Lung (tissue), 16 donors: ENCODE measurements around the gene PIGN. TPM values are rescaled to one million over a fixed set of nuclear protein-coding genes. Genes with fewer than 3 reads are reported as not detected.
A peak's percentile ranks its signal among the peaks of the same experiment; 100 is the strongest.

Source experiments
- ATAC-seq: fragments of 200-7000 bp; cut with Tn5 transposase; one replicate; pipeline ENCODE4 v1.9.1; 2020; ENCODE audit warnings: moderate number of reproducible peaks; ENCODE audit not compliant: insufficient read depth, low FRiP score
- DNase-seq, 3 donors: peaks; one replicate each; pipeline ENCODE4 v3.0.0-alpha.2; 2013 to 2017
- H3K27ac ChIP-seq, 2 donors: one replicate each; pipeline ENCODE4 v1.5.1; 2013; ENCODE audit warnings: mild to moderate bottlenecking in 2 of 2, moderate library complexity in 2 of 2, control low read depth in 1 of 2, inconsistent platforms in 1 of 2, low read depth in 1 of 2, low read length in 1 of 2
- H3K27me3 ChIP-seq, 3 donors: one replicate each; pipeline ENCODE4 v1.5.1; 2013; ENCODE audit warnings: low read length in 2 of 3; ENCODE audit not compliant: control insufficient read depth in 3 of 3, insufficient read depth in 3 of 3
- H3K36me3 ChIP-seq, 4 donors: one replicate each; pipeline ENCODE4 v1.5.1; 2013; ENCODE audit warnings: low read length in 4 of 4, mild to moderate bottlenecking in 1 of 4, moderate library complexity in 1 of 4; ENCODE audit not compliant: control insufficient read depth in 4 of 4, insufficient read depth in 4 of 4
- H3K4me1 ChIP-seq, 5 donors: one replicate each; pipeline ENCODE4 v1.5.1; 2013; ENCODE audit warnings: low read length in 5 of 5, mild to moderate bottlenecking in 2 of 5, moderate library complexity in 1 of 5; ENCODE audit not compliant: control insufficient read depth in 5 of 5, insufficient read depth in 5 of 5
- H3K4me3 ChIP-seq: one replicate; pipeline ENCODE4 v1.5.1; 2013; ENCODE audit warnings: mild to moderate bottlenecking, control low read depth, moderate library complexity
- H3K9ac ChIP-seq, 2 donors: one replicate each; pipeline ENCODE4 v1.5.1; 2013; ENCODE audit warnings: low read length in 2 of 2, control low read depth in 1 of 2; ENCODE audit not compliant: insufficient read depth in 1 of 2
- H3K9me3 ChIP-seq, 4 donors: one replicate each; pipeline ENCODE4 v1.5.1; 2013; ENCODE audit warnings: low read length in 3 of 4, mild to moderate bottlenecking in 1 of 4, moderate library complexity in 1 of 4; ENCODE audit not compliant: control insufficient read depth in 4 of 4, insufficient read depth in 3 of 4
- CTCF ChIP-seq: IDR thresholded peaks from 2 replicates; pipeline ENCODE4 v1.5.1; 2012; ENCODE audit warnings: mild to moderate bottlenecking; ENCODE audit errors: control extremely low read depth, extremely low read depth
- WGBS, 2 donors: extraction: QIAGEN DNeasy Blood & Tissue Kit; methylation state at CpG; one replicate each; pipeline ENCODE4 v1.1.7; 2013; 5-methylcytosine and 5-hydroxymethylcytosine counted together
- long read RNA-seq, 5 donors: transcript quantifications; one replicate each; lab custom pipeline, GENCODE V29; 2026
- polyA plus RNA-seq, 2 donors: library from polyadenylated mRNA; stranded (reverse); fragments of 200-250 nt; gene quantifications; one replicate each; pipeline ENCODE4 v1.2.1, GENCODE V29; 2013
- total RNA-seq, 2 donors: library from RNA; depleted of rRNA in 1 of 2; stranded (reverse); fragments of >200 nt in 1 of 2; gene quantifications; one replicate each; pipeline ENCODE4 v1.2.1, GENCODE V29; 2014 to 2021
- donor health status: control.
- donor health status: control.
- donor health status: Bipolar disorder and iron deficiency.
- donor health status: healthy.
- donor health status: DM: yes; HTN: yes; CAD: no.

Gene PIGN
- 10 to 100 TPM; 25.2 to 62.5 TPM for total RNA-seq
- 1 to 10 TPM; 5.7 to 7.4 TPM for polyA plus RNA-seq
- long read RNA-seq, donor 1, full-length matches to known transcripts = 3 of 3 reads
- long read RNA-seq, donor 1, partial matches to known transcripts = 0 of 3 reads
- long read RNA-seq, donor 1, other reads (novel, unspliced or antisense) = 0 of 3 reads
- long read RNA-seq, donor 2 = 0 reads
- long read RNA-seq, donor 3, partial matches to known transcripts = 0 of 1 reads
- long read RNA-seq, donor 3, other reads (novel, unspliced or antisense) = 0 of 1 reads
- long read RNA-seq, donor 4, full-length matches to known transcripts = 1 of 1 reads
- long read RNA-seq, donor 4, partial matches to known transcripts = 0 of 1 reads
- long read RNA-seq, donor 4, other reads (novel, unspliced or antisense) = 0 of 1 reads
- long read RNA-seq, donor 5, full-length matches to known transcripts = 4 of 31 reads
- long read RNA-seq, donor 5, partial matches to known transcripts = 27 of 31 reads
- long read RNA-seq, donor 5, other reads (novel, unspliced or antisense) = 0 of 31 reads

- DNase-seq (peak; percentile 99), ATAC-seq (peak; percentile 97)
- peak within 1 kb of the TSS; percentile 65 to 85 for H3K9ac ChIP-seq
- H3K27ac ChIP-seq = peak within 1 kb of the TSS; percentile 75 to 91
- no peaks in the 10 kb centered on the region for H3K9me3 ChIP-seq
- peaks cover 0 to 3% (median 0%) of the 10 kb centered on the region in 4 donors for H3K36me3 ChIP-seq
- H3K4me3 ChIP-seq = peak within 1 kb of the TSS; percentile 92
- no peak for TF ChIP-seq CTCF
- WGBS, 2 donors = 0 to 1% methylated on average over 51 to 55 of the region's 55 CpGs
- no peaks in the 10 kb centered on the region for H3K27me3 ChIP-seq
- H3K4me1 ChIP-seq = peaks cover 0 to 27% (median 5%) of the 10 kb centered on the region in 5 donors
These were observed at the start of gene PIGN, which contains the start of gene RELCH for GRCh38 chr18:62186774-62187542. Gene PIGN, minus strand, starts transcription at chr18:62187056. Its CDS starts 25,703 bp downstream, at chr18:62161353. Gene RELCH, plus strand, starts transcription at chr18:62187255. Its CDS starts 251 bp downstream, at chr18:62187506.

- no peaks in the 10 kb centered on the region for H3K27me3 ChIP-seq
- peaks cover 3 to 13% (median 9%) of the 10 kb centered on the region in 4 donors for H3K36me3 ChIP-seq
- 97 to 98% methylated on average over 1 of the region's 1 CpG for WGBS, 2 donors
- H3K9me3 ChIP-seq = peaks cover 0 to 3% (median 0%) of the 10 kb centered on the region in 4 donors
- no peak overlapping the region for H3K4me3 ChIP-seq
- ATAC-seq = no peak
- H3K4me1 ChIP-seq = no peaks in the 10 kb centered on the region
- no peak for TF ChIP-seq CTCF
- no peak for DNase-seq
- no peak overlapping the region for H3K27ac ChIP-seq
- no peak overlapping the region for H3K9ac ChIP-seq
These were observed 49.4 kb upstream of the PIGN start for GRCh38 chr18:62236252-62236651.

GRCh38 chr18:62226047-62226446 is 39.2 kb upstream of the PIGN start:
- no peak overlapping the region for H3K4me3 ChIP-seq
- no peaks in the 10 kb centered on the region for H3K27me3 ChIP-seq
- no peak overlapping the region for H3K27ac ChIP-seq
- H3K9ac ChIP-seq = no peak overlapping the region
- TF ChIP-seq CTCF = no peak
- H3K4me1 ChIP-seq = no peaks in the 10 kb centered on the region
- H3K9me3 ChIP-seq = peaks cover 2 to 4% (median 3%) of the 10 kb centered on the region in 4 donors
- no peak for DNase-seq
- H3K36me3 ChIP-seq = peaks cover 3 to 29% (median 13%) of the 10 kb centered on the region in 4 donors
- 95 to 96% methylated on average over 3 of the region's 3 CpGs for WGBS, 2 donors
- ATAC-seq = no peak
